Measurements from ENCODE around the gene PLCG1. TPM values are rescaled to one million over a fixed set of nuclear protein-coding genes. Genes with fewer than 3 reads are reported as not detected.

Gene PLCG1
- total RNA-seq, 2 experiments from 2014 or later = 185 to 230 TPM

GRCh38 chr20:41221614-41222218 is 84.4 kb downstream of the PLCG1 start:
- no peaks in the 10 kb centered on the region for H3K9me3 Mint-ChIP-seq (ENCODE audit: low read depth)
- no peaks in the 10 kb centered on the region for H3K4me1 Mint-ChIP-seq
- H3K4me3 Mint-ChIP-seq = no peak overlapping the region
- intact Hi-C loops (cut with DNase I, micrococcal nuclease) = no loop called here
- DNase-seq = no peak
- H3K36me3 Mint-ChIP-seq (ENCODE audit: low read depth) = no peaks in the 10 kb centered on the region
- no peak overlapping the region for H3K27ac Mint-ChIP-seq
- CTCF ChIA-PET = no interaction called here
- no peaks in the 10 kb centered on the region for H3K27me3 Mint-ChIP-seq
- POLR2A ChIA-PET = no interaction called here
- no peak for ATAC-seq

GRCh38 chr20:41222296-41222695 is 85.0 kb downstream of the PLCG1 start:
- intact Hi-C loops (cut with DNase I, micrococcal nuclease) = no loop called here
- POLR2A ChIA-PET = no interaction called here
- no peak overlapping the region for H3K4me3 Mint-ChIP-seq

GRCh38 chr20:41222703-41223102 is 85.4 kb downstream of the PLCG1 start:
- H3K27ac Mint-ChIP-seq = no peak overlapping the region
- intact Hi-C loops (cut with DNase I, micrococcal nuclease) = no loop called here
- no peaks in the 10 kb centered on the region for H3K9me3 Mint-ChIP-seq (ENCODE audit: low read depth)
- no peaks in the 10 kb centered on the region for H3K36me3 Mint-ChIP-seq (ENCODE audit: low read depth)
- DNase-seq = no peak
- H3K27me3 Mint-ChIP-seq = no peaks in the 10 kb centered on the region
- POLR2A ChIA-PET = no interaction called here
- ATAC-seq = no peak
- H3K4me1 Mint-ChIP-seq = no peaks in the 10 kb centered on the region
- no peak overlapping the region for H3K4me3 Mint-ChIP-seq
- CTCF ChIA-PET = interaction anchor here (1.2 to 3.2 kb wide), 2 partner anchors 11 to 117 kb away, joined by 4 to 18 read pairs; no protein-coding TSS in a partner anchor

More at GRCh38 chr20:41222296-41222695, 85.0 kb downstream of the PLCG1 start:
- Mint-ChIP-seq H3K4me1 (no peaks in the 10 kb centered on the region), H3K36me3 (ENCODE audit: low read depth) (no peaks in the 10 kb centered on the region), H3K27me3 (no peaks in the 10 kb centered on the region), H3K27ac (no peak overlapping the region), H3K9me3 (ENCODE audit: low read depth) (no peaks in the 10 kb centered on the region)
- no peak for DNase-seq
- CTCF ChIA-PET = interaction anchor here (3.2 kb wide), 1 partner anchor 11 kb away, joined by 18 read pairs; no protein-coding TSS in a partner anchor
- ATAC-seq = no peak

GRCh38 chr20:41223112-41223511 is 85.8 kb downstream of the PLCG1 start:
- ChIA-PET CTCF (interaction anchor here (0.7 to 3.2 kb wide), 4 partner anchors 10 to 254 kb away, joined by 3 to 18 read pairs (median 4); partner anchors contain the start of gene LPIN3), POLR2A (interaction anchor here (0.6 kb wide), 1 partner anchor 8 kb away, joined by 3 read pairs; no protein-coding TSS in a partner anchor)
- no peak for DNase-seq
- no peak for ATAC-seq
- Mint-ChIP-seq H3K27me3 (no peaks in the 10 kb centered on the region), H3K4me3 (no peak overlapping the region), H3K27ac (no peak overlapping the region), H3K36me3 (ENCODE audit: low read depth) (no peaks in the 10 kb centered on the region), H3K9me3 (ENCODE audit: low read depth) (no peaks in the 10 kb centered on the region), H3K4me1 (no peaks in the 10 kb centered on the region)
- intact Hi-C loops (cut with DNase I, micrococcal nuclease) = no loop called here

GRCh38 chr20:41224281-41224680 is 86.9 kb downstream of the PLCG1 start:
- Mint-ChIP-seq H3K27me3 (no peaks in the 10 kb centered on the region), H3K36me3 (ENCODE audit: low read depth) (no peaks in the 10 kb centered on the region), H3K4me1 (no peaks in the 10 kb centered on the region), H3K27ac (no peak overlapping the region), H3K9me3 (ENCODE audit: low read depth) (no peaks in the 10 kb centered on the region), H3K4me3 (no peak overlapping the region)
- no peak for ATAC-seq
- ChIA-PET CTCF (interaction anchor here (1.0 to 3.2 kb wide), 4 partner anchors 9 to 252 kb away, joined by 3 to 18 read pairs (median 4); partner anchors contain the start of gene LPIN3), POLR2A (no interaction called here)
- no peak for DNase-seq
- intact Hi-C loops (cut with DNase I, micrococcal nuclease) = no loop called here

DNA sequence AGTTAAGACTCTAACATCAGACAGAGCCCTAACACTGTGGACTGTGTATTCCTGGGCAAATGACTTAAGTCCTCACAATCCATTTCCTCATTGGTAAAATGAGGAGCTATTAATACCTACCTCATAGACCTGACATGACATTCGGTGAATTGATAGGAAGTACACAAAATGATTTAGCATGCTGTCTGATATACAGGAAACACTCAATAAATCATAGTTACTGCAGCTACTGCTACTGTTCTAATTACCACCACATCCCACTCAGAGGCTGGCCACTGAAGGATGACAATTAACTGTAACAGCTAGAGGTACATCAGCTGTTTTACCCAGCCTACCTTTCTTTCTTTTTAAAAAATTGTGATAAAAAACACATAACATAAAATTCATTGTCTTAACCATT is 87.7 kb downstream of the PLCG1 start:
- intact Hi-C loops (cut with DNase I, micrococcal nuclease) = no loop called here
- H3K36me3 Mint-ChIP-seq (ENCODE audit: low read depth) = no peaks in the 10 kb centered on the region
- no peaks in the 10 kb centered on the region for H3K9me3 Mint-ChIP-seq (ENCODE audit: low read depth)
- ChIA-PET CTCF (interaction anchor here (0.7 to 3.2 kb wide), 6 partner anchors 8 to 89 kb away, joined by 3 to 18 read pairs (median 4); no protein-coding TSS in a partner anchor), POLR2A (no interaction called here)
- H3K4me3 Mint-ChIP-seq = no peak overlapping the region
- no peak overlapping the region for H3K27ac Mint-ChIP-seq
- H3K4me1 Mint-ChIP-seq = no peaks in the 10 kb centered on the region
- DNase-seq (no peak), ATAC-seq (no peak)
- no peaks in the 10 kb centered on the region for H3K27me3 Mint-ChIP-seq

DNA sequence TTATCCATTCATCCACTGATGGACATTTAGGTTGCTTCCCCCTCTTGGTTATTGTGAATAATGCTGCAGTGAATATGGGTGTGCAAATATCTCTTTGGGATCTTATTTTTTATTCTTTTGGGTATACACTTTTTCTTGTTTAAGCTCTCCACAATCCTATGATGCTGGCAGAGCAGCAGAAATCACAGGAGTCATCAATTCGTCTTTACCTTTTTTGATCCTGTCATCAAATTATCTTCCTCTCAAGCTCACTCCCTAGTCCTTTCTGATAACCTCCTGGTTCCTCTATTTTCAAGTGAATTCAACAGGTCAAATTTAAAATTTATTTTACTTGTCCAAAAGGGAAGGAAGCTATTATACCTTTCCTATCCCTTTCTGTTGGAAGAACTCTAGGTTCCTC is 89.1 kb downstream of the PLCG1 start:
- H3K4me1 Mint-ChIP-seq = no peaks in the 10 kb centered on the region
- intact Hi-C loops (cut with DNase I, micrococcal nuclease) = no loop called here
- ATAC-seq = no peak
- H3K9me3 Mint-ChIP-seq (ENCODE audit: low read depth) = no peaks in the 10 kb centered on the region
- no peak overlapping the region for H3K4me3 Mint-ChIP-seq
- no peaks in the 10 kb centered on the region for H3K27me3 Mint-ChIP-seq
- no peaks in the 10 kb centered on the region for H3K36me3 Mint-ChIP-seq (ENCODE audit: low read depth)
- POLR2A ChIA-PET = no interaction called here
- no peak for DNase-seq
- no peak overlapping the region for H3K27ac Mint-ChIP-seq
- CTCF ChIA-PET = interaction anchor here (0.8 kb wide), 1 partner anchor 92 kb away, joined by 3 read pairs; no protein-coding TSS in a partner anchor

Small RNA genes within 50 kb of the gene (microRNA-seq; reads per million reads assigned to microRNA genes)
- not detected for gene MIR6871 (ENCODE audit: borderline replicate concordance)

Other genes with a start within 250 kb of the PLCG1 start
- 100 to 1,000 TPM; 111 to 124 TPM for gene TOP1, start 108.7 kb upstream of the PLCG1 start, total RNA-seq
- gene ZHX3, start 180.2 kb downstream of the PLCG1 start, total RNA-seq = 10 to 100 TPM; 12.8 to 15.4 TPM
- 1 to 10 TPM; 4.0 TPM for gene LPIN3, start 203.3 kb downstream of the PLCG1 start, total RNA-seq
- gene EMILIN3, start 229.3 kb downstream of the PLCG1 start, total RNA-seq = under 1 TPM; 0.05 to 0.16 TPM

All from activated CD4-positive, alpha-beta T cell treated with anti-CD3 and anti-CD28 coated beads for 36 hours (primary cell).